Upper lobe of left lung (tissue), 6 donors: ENCODE results near the gene TMEM225B. TPM values are rescaled to one million over a fixed set of nuclear protein-coding genes. Genes with fewer than 3 reads are reported as not detected.

ENCODE experiments used
- ATAC-seq, 2 donors: fragments of 200-7000 bp; cut with Tn5 transposase; one replicate each; pipeline ENCODE4 v1.9.1; 2022; ENCODE audit warnings: mild to moderate bottlenecking in 2 of 2, moderate library complexity in 2 of 2; ENCODE audit not compliant: low FRiP score in 2 of 2
- DNase-seq, 2 donors: peaks; one replicate each; pipeline ENCODE4 v3.0.0-alpha.2; 2019 to 2020
- H3K27ac ChIP-seq, 4 donors: fragments of 200-600 bp; sonication (generic); one replicate each; pipeline ENCODE4 v1.5.1; 2016 to 2019
- H3K27me3 ChIP-seq, 4 donors: fragments of 200-600 bp; sonication (generic); one replicate each; pipeline ENCODE4 v1.5.1; 2017 to 2019
- H3K36me3 ChIP-seq, 4 donors: fragments of 200-600 bp; sonication (generic); one replicate each; pipeline ENCODE4 v1.5.1; 2016 to 2019
- H3K4me1 ChIP-seq, 4 donors: fragments of 200-600 bp; sonication (generic); one replicate each; pipeline ENCODE4 v1.5.1; 2018 to 2019
- H3K4me3 ChIP-seq, 4 donors: fragments of 200-600 bp; sonication (generic); one replicate each; pipeline ENCODE4 v1.5.1; 2017 to 2019; ENCODE audit warnings: mild to moderate bottlenecking in 2 of 4, moderate library complexity in 1 of 4
- H3K9me3 ChIP-seq, 4 donors: fragments of 200-600 bp; sonication (generic); one replicate each; pipeline ENCODE4 v1.5.1; 2018 to 2019
- CTCF ChIP-seq, 6 experiments: fragments of 450-650 bp in 4 of 6; fragments of 200-600 bp in 2 of 6; sonication (generic) in 2 of 6; IDR thresholded peaks; one replicate each; pipeline ENCODE4 v1.5.1; 2016 to 2019; ENCODE audit warnings: antibody characterized with exemption in 6 of 6
- EP300 ChIP-seq, 4 donors: sonication (generic); formaldehyde crosslinking; IDR thresholded peaks; one replicate each; pipeline ENCODE4 v1.5.1; 2017; ENCODE audit warnings: antibody characterized with exemption in 4 of 4, control low read depth in 2 of 4
- POLR2A ChIP-seq, 4 donors: fragments of 450-650 bp; IDR thresholded peaks; one replicate each; pipeline ENCODE4 v1.5.1; 2016 to 2017; ENCODE audit warnings: antibody characterized with exemption in 4 of 4, mild to moderate bottlenecking in 2 of 4
- POLR2AphosphoS5 ChIP-seq, 2 donors: sonication (generic); formaldehyde crosslinking; IDR thresholded peaks; one replicate each; pipeline ENCODE4 v1.5.1; 2017; ENCODE audit warnings: antibody characterized with exemption in 2 of 2
- WGBS, 2 donors: methylation state at CpG; one replicate each; pipeline ENCODE4 v1.1.5; 2017 to 2018; 5-methylcytosine and 5-hydroxymethylcytosine counted together
- total RNA-seq, 6 donors: library from RNA; depleted of rRNA in 4 of 6; stranded (reverse); fragments of >200 nt in 4 of 6; gene quantifications; one replicate each; pipeline versions ENCODE4 v1.1.0 to v1.2.1, GENCODE V29; 2016 to 2021
- donor health status: DM: no; HTN: no; CAD: no; lungs with moderate emphysema.
- donor health status: DM: no; HTN: yes; CAD: no; lungs with severe emphysema.

TMEM225B gene
- total RNA-seq, 6 donors from 2014 or later: 0.59 to 3.1 (median 0.91) TPM; not detected in 1

- H3K36me3 ChIP-seq: peaks cover 4 to 26% (median 25%) of the 10 kb centered on the region in 4 donors
- 84 to 90% methylated on average over 5 of the region's 5 CpGs for WGBS, 2 donors
- DNase-seq: no peak
- peaks cover 12 to 25% (median 13%) of the 10 kb centered on the region in 4 donors for H3K4me1 ChIP-seq
- H3K4me3 ChIP-seq: peak overlapping the region; percentile 81 to 98 (median 92)
- no peak for ATAC-seq
- TF ChIP-seq EP300 (IDR thresholded peaks at IDR 0.05) (no peak), POLR2A (IDR thresholded peaks at IDR 0.05) (no peak), POLR2AphosphoS5 (IDR thresholded peaks at IDR 0.05) (no peak), CTCF (IDR thresholded peaks at IDR 0.05) (no peak)
- peak overlapping the region; percentile 82 to 94 (median 88) for H3K27ac ChIP-seq
- H3K27me3 ChIP-seq: no peaks in the 10 kb centered on the region
- no peaks in the 10 kb centered on the region for H3K9me3 ChIP-seq
These were observed 17.9 kb downstream of the TMEM225B start for GRCh38 chr7:99615989-99616358.

GRCh38 chr7:99616359-99617191 lies 18.5 kb downstream of the TMEM225B start, which contains the start of gene ZSCAN25:
TSS of gene ZSCAN25 (plus strand) at chr7:99616946. CDS start at chr7:99619607, 2,661 bp downstream.
- ATAC-seq (peak; percentile 97 to 99), DNase-seq (peak; percentile 91 to 94)
- WGBS, 2 donors: 1 to 2% methylated on average over 20 to 54 of the region's 60 CpGs
- TF ChIP-seq POLR2A (IDR thresholded peaks at IDR 0.05) (peak in 3 of 4 donors; percentile 18 to 75 (median 33)), CTCF (IDR thresholded peaks at IDR 0.05) (peak in 5 of 6 experiments; percentile 16 to 46 (median 21)), POLR2AphosphoS5 (IDR thresholded peaks at IDR 0.05) (peak; percentile 79 to 91), EP300 (IDR thresholded peaks at IDR 0.05) (no peak)
- peaks cover 12 to 25% (median 13%) of the 10 kb centered on the region in 4 donors for H3K4me1 ChIP-seq
- peak within 1 kb of the TSS; percentile 81 to 98 (median 92) for H3K4me3 ChIP-seq
- H3K27me3 ChIP-seq: no peaks in the 10 kb centered on the region
- no peaks in the 10 kb centered on the region for H3K9me3 ChIP-seq
- peak within 1 kb of the TSS; percentile 82 to 94 (median 88) for H3K27ac ChIP-seq
- H3K36me3 ChIP-seq: peaks cover 4 to 32% (median 31%) of the 10 kb centered on the region in 4 donors

GRCh38 chr7:99617192-99617781 lies 19.2 kb downstream of the TMEM225B start:
- Histone ChIP-seq H3K4me1 (peaks cover 12 to 25% (median 13%) of the 10 kb centered on the region in 4 donors), H3K9me3 (no peaks in the 10 kb centered on the region), H3K36me3 (peaks cover 7 to 40% (median 38%) of the 10 kb centered on the region in 4 donors), H3K27ac (peak overlapping the region; percentile 82 to 94 (median 88)), H3K27me3 (no peaks in the 10 kb centered on the region), H3K4me3 (peak overlapping the region; percentile 81 to 98 (median 92))
- DNase-seq (no peak), ATAC-seq (peak in 1 of 2 donors; percentile 62)
- 18 to 25% methylated on average over 14 to 22 of the region's 22 CpGs for WGBS, 2 donors
- no peak for TF ChIP-seq EP300 (IDR thresholded peaks at IDR 0.05)
- no peak for TF ChIP-seq POLR2A (IDR thresholded peaks at IDR 0.05)
- no peak for TF ChIP-seq CTCF (IDR thresholded peaks at IDR 0.05)
- TF ChIP-seq POLR2AphosphoS5 (IDR thresholded peaks at IDR 0.05): no peak

- TF ChIP-seq EP300 (IDR thresholded peaks at IDR 0.05): no peak
- TF ChIP-seq CTCF (IDR thresholded peaks at IDR 0.05): no peak
- TF ChIP-seq POLR2AphosphoS5 (IDR thresholded peaks at IDR 0.05): no peak
- no peak for TF ChIP-seq POLR2A (IDR thresholded peaks at IDR 0.05)
- DNase-seq (no peak), ATAC-seq (no peak)
- Histone ChIP-seq H3K9me3 (no peaks in the 10 kb centered on the region), H3K27ac (no peak overlapping the region), H3K4me1 (peaks cover 12 to 30% (median 18%) of the 10 kb centered on the region in 4 donors), H3K27me3 (no peaks in the 10 kb centered on the region), H3K36me3 (peaks cover 21 to 54% (median 52%) of the 10 kb centered on the region in 4 donors), H3K4me3 (no peak overlapping the region)
- 90 to 97% methylated on average over 3 of the region's 3 CpGs for WGBS, 2 donors
These were observed 20.7 kb downstream of the TMEM225B start for GRCh38 chr7:99618726-99619125.
